HG02981 (cell line): ENCODE measurements around the gene LOXHD1.

ENCODE experiments used
- ATAC-seq: cut with Tn5 transposase; IDR thresholded peaks from one replicate; pipeline ENCODE4 v1.9.1; 2021; ENCODE audit warnings: mild to moderate bottlenecking, moderate library complexity; ENCODE audit not compliant: unreplicated experiment

LOXHD1 gene

GRCh38 chr18:46480226-46480625 lies 176.8 kb downstream of the LOXHD1 start:
- ATAC-seq = no peak

DNA sequence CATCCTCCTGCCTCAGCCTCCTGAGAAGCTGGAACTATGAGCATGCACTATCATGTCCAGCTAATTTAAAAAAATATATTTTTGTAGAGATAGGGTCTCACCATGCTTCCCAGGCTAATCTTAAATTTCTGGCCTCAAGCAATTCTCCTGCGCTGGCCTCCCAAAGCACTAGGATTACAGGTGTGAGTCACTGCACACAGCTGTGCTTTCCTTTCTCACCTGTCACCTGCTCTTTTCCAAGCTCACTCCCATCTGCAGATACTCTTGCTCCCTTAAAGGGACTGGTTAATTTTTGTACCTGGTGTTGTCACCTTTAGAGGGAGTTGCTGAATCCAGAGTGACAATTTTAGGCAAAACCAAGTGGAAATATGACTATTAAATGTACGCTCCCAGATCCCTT lies 178.2 kb downstream of the LOXHD1 start:
- ATAC-seq = no peak

- no peak for ATAC-seq
Measured at GRCh38 chr18:46477425-46478011, 179.5 kb downstream of the LOXHD1 start.

GRCh38 chr18:46475390-46475752 lies 181.6 kb downstream of the LOXHD1 start:
- ATAC-seq = no peak

DNA sequence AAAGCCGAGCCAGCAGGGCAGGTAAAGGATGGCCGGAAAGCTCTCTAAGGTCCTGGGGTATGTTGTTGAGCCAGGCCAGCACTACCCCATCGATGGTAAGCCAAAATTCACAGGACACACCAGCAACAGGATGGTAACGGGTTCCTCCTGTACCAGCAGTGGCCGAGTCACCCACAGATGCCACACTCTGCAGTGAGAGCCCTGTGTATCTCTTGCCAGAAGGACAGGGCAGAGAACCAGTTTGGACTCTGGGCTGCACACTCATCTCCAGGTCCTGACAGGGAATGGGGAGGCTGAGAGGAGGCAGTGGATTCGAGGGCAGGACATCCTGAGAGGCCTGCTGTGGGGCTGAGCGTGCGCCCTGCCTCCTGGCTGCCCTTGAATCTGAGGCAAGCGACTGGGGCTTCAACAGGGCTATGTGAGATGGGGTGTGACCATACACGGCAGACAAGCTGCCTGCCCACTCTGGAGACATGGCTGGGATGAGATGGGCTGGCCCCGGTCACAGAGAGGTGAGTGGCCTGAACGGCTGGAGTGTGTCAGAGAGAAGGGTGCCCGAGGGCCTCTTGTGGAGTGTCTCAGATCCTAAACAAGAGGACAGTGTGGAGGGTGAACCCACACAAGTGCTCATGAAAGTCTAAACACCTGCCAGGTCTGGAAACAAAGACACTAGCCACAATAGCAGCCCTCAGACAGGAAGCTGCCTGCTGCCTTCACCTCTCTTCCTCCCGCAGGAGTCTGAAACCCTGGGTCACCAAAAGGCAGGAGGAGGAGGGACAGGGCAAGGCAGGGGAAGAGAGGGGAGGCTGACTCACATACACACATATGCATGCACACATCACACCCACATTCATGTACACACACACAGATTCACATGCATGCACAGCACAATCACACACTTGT lies 182.3 kb downstream of the LOXHD1 start:
- ATAC-seq = no peak

DNA sequence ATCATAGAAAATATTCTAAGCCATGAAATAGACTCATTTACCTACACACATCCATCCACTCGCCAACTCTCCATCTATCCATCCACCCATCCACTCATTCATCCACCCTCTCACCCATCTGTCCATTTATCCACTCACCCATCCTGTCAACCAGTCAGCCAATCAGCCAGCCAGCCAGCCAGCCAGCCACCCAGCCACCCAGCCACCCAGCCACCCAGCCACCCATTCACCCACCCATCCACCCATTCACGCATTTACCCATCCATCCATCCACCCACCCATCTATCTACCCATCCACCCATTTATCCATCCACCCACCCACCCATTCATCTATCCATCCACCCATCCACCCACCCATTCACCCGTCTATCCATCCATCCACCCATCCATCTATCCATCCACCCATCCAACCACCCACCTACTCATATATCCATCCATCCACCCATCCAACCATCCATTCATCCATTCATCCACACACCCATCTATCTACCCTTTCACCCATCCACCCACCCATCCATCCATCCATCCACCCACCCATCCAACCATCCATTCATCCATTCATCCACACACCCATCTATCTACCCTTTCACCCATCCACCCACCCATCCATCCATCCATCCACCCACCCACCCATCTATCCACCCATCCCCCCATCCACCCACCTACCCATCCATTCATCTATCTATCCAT lies 185.1 kb downstream of the LOXHD1 start:
- no peak for ATAC-seq

DNA sequence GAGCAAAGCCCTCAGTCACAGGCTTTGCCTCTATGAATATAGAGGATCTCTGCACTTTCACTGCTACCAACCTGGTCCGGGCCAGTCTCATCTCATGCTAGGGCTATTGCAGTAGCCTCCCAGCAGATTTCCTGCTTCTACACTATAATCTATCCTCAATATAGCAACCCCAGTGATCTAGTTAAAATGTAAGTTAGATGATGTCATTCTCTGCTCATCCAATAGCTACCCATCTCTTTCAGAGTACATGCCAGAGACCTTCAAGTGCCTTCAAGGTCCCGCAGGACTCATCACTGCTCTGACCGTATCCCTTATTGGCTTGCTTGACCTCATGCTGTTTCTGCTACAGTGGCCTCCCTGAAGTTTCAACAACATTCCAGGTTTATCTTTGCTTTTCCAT lies 186.3 kb downstream of the LOXHD1 start:
- no peak for ATAC-seq

DNA sequence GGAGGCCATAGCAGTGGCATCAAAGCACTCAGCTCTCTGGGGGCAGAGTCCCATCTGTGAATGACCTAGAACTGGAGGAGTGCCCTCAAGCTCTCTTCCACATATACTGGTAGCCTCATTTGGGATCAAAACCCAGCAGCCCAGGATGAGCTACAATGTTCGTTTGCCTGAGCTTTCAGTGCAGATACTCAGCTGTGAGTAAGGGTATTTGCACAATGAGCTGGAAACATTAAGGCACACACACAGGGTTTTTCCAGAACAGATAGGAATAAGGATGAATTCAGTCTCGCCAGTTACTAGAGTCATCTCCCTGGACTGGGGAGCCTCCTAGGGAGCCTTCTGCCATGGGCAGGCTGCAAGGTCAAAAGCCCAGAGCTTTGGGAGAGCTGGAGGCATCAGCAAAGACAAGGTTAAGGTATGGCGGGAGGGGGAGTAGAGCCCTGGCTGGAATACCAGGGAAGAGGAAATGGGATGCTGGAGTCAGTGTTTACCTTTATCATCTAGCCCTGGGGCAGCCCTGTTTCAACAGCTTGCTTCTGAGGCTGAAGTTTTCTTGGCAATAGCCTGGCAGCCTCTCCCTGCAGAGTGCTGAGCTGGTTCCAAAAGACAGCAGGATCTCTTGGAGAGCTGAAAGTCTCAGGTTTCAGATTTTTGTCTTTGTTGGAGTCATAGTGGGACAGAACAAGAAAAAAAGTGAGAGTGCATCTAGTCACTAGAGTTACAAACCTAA lies 187.7 kb downstream of the LOXHD1 start:
- no peak for ATAC-seq

DNA sequence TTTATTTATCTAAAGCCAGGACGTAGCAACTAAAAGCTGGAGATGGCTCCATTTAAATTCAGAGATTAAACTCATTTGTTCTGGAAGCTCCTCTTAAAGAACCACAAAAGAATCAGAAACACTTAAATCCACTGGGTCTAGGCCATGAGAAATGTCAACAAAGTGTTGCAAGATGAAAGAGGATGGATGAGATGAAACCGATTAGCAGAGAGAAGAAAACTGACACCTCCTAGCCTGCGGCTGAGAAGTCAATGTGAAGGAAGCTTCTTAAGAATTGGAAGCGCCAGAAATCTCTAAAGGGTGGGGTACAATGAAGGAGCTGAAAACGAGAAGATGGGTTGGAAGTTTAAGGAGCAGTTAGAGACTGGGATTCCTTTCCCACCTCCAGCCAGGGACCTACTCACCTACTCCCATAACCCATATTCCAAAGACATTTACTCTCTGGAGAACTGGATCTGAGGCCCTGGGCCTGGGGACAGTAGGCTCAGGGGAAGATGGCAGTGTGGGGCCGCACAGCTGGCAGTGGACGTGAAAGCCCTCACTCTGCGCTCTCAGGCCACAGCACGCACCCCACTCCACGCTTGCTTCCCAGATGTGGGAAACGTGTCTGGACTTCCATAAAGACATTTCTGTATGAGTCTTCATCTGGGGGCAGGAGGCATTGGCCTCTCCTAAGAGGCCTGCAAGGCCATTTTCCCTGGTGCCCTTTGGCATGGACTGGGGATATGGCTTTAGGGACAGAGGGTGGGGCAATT lies 188.4 kb downstream of the LOXHD1 start:
- no peak for ATAC-seq

GRCh38 chr18:46466234-46467160 lies 190.5 kb downstream of the LOXHD1 start:
- no peak for ATAC-seq

DNA sequence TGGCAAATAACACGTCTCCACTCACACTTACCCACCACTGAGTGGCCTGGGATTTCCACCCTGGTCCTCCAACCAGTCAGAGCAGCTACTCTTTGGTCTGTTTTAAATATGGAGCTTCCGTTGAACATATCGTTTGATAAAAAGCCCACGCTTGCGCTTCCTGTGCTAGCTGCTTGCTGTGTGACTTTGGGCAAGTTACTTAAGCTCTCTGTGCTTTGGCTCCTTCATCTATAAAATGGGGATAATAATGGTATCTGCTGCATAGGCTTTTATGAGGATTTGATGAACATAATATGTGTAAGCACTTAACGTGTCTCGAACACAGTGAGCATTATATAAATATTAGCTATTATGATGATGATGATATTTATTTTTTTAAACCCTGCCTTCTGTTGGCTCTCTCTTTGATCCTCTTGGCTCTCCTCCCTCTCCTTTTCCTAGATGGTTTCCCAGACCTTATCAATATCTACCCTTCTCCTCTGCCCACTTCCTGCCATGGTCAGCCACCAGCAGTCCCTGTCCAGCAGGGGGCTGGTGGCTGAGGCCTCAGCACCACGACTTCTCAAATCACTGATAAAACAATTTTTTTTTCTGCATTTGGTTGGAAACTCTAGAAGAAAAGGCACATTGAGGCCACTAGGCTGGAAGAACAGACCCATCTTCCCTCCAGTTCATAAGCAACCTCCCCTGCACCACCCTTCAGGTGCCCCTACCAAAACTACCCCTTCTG lies 191.9 kb downstream of the LOXHD1 start:
- no peak for ATAC-seq

DNA sequence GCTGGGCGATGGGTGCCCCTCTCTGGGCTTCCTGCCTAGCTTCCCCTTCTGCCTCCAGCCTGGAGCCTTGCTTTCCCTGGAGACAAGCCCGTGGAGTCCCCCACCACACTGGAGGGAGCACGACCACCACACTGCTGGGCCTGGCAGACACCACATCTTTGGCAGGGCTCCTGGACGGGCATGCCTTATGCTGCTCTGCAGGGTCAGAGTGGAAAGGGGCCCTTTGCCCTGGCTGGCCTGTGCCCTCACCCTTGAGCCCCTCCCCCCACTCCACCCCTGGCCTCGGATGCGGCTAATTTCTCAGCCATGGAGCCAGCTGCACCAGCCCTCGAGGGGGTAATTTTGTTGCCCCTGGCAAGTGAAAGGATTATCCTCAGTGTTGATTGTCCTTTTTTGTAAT lies 194.5 kb downstream of the LOXHD1 start:
- no peak for ATAC-seq

DNA sequence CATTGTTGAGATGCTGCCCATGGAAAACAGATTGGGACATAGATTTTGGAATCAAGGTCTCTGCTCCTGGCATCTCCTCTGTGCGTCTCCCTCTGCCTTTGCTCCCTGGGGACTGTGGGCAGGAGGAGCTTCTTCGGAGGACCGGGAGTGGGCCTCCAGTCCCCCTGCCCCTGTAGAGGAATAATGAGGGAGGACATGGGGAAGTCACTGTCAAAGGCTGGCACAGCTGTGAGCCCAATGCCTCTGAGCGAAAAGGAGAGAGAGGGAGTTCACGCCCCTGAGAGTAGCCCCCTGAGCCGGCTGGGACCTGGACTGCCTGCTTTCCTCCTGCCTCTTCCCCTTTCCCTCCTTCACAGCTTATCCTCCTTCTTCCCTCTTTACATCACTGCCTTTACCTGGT lies 195.0 kb downstream of the LOXHD1 start:
- no peak for ATAC-seq

GRCh38 chr18:46460754-46461153 lies 196.3 kb downstream of the LOXHD1 start:
- no peak for ATAC-seq

GRCh38 chr18:46459789-46460455 lies 197.1 kb downstream of the LOXHD1 start:
- ATAC-seq = no peak

GRCh38 chr18:46458472-46458871 lies 198.5 kb downstream of the LOXHD1 start:
- ATAC-seq = no peak

- no peak for ATAC-seq
Measured at GRCh38 chr18:46456691-46457090, 200.3 kb downstream of the LOXHD1 start.

DNA sequence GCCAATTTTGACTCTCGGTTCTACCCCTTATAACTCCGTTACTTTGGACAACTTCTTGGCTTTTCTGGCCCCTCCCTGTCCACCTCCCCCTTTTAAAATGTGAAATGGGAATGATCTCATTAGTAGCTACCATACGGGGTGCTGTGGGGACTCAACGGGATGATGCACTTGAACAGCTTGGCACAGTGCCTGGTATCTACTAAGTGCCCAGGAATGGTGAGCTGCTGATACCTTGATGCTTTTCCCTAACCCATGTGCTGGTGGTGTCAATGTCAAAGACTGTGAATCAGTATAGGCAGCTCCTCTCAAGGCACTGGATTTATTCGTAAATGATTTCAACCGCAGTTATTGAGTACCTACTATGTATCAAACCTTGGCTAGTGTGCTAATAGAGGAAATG lies 204.2 kb downstream of the LOXHD1 start:
- no peak for ATAC-seq
